DMS153 treated with DMSO at 0.1 percent for 48 hours (cell line): ENCODE data around the gene TFE3.
A peak's percentile ranks its signal among the peaks of the same experiment; 100 is the strongest.

Experiments
- DNase-seq: peaks from one replicate; lab custom pipeline; 2025; ENCODE audit not compliant: unreplicated experiment; lab: John Stamatoyannopoulos, UW

TFE3 gene

GRCh38 chrX:49061490-49061889, 18.3 kb upstream of the TFE3 start:
- DNase-seq, result no peak

- no peak for DNase-seq
Measured at GRCh38 chrX:49060914-49061313, 17.8 kb upstream of the TFE3 start.

GRCh38 chrX:49059681-49060085, 16.5 kb upstream of the TFE3 start:
- no peak for DNase-seq

- DNase-seq, result no peak
Measured at GRCh38 chrX:49059201-49059600, 16.0 kb upstream of the TFE3 start.

GRCh38 chrX:49058794-49059193, 15.6 kb upstream of the TFE3 start, which contains the start of gene CCDC120:
CCDC120 (plus strand) TSS chrX:49058999; CDS start chrX:49062042, 3,043 bp downstream.
- DNase-seq, result no peak

- no peak for DNase-seq
Measured at GRCh38 chrX:49054073-49054762, 11.1 kb upstream of the TFE3 start.

GRCh38 chrX:49053223-49054072, 10.3 kb upstream of the TFE3 start:
- DNase-seq, result peak; percentile 13

- no peak for DNase-seq
Measured at GRCh38 chrX:49043987-49044281, 777 bp upstream of the TFE3 start.

- no peak for DNase-seq
Measured at GRCh38 chrX:49042581-49043219, 457 bp downstream of the TFE3 start.

GRCh38 chrX:49041744-49042580, 1.2 kb downstream of the TFE3 start:
- DNase-seq, result no peak

- DNase-seq, result no peak
Measured at GRCh38 chrX:49040376-49040955, 2.7 kb downstream of the TFE3 start.

GRCh38 chrX:49039598-49040375, 3.4 kb downstream of the TFE3 start:
- DNase-seq, result peak; percentile 0

- no peak for DNase-seq
Measured at GRCh38 chrX:49037883-49038475, 5.2 kb downstream of the TFE3 start.

- no peak for DNase-seq
Measured at GRCh38 chrX:49030283-49030682, 12.9 kb downstream of the TFE3 start.

GRCh38 chrX:49029876-49030275, 13.3 kb downstream of the TFE3 start:
- DNase-seq, result no peak

GRCh38 chrX:49019599-49020249, 23.4 kb downstream of the TFE3 start:
- DNase-seq, result no peak

- no peak for DNase-seq
Measured at GRCh38 chrX:49019050-49019449, 24.1 kb downstream of the TFE3 start.

- no peak for DNase-seq
Measured at GRCh38 chrX:49003696-49004095, 39.5 kb downstream of the TFE3 start.
